K562 (cell line): ENCODE measurements around the gene DNASE1L1. TPM values are rescaled to one million over a fixed set of nuclear protein-coding genes. Genes with fewer than 3 reads are reported as not detected.
A peak's percentile ranks its signal among the peaks of the same experiment; 100 is the strongest.

Source experiments
- ATAC-seq: fragments of 200-7000 bp; cut with Tn5 transposase; 3 replicates; pipeline ENCODE4 v1.9.1; 2020; ENCODE audit warnings: moderate library complexity
- BruUV-seq: library from RNA; stranded (reverse); fragments of 400-500 nt; replicated peaks from 2 replicates; lab custom pipeline; 2021; lab: Mats Ljungman, UMichigan
- CTCF ChIA-PET: fragments of 300-600 bp; formaldehyde crosslinking; extraction: SDS; loops from one replicate; lab custom pipeline; 2021; ENCODE audit warnings: low intra/inter-chr PET ratio; lab: Yijun Ruan, JAX
- POLR2A ChIA-PET: fragments of 300-600, 350-650 bp; sonication (Branson Sonifier 250); formaldehyde crosslinking; extraction: SDS; loops from one replicate; lab custom pipeline; 2021; ENCODE audit warnings: antibody characterized with exemption, inconsistent platforms; lab: Yijun Ruan, JAX
- DNase-seq, 4 experiments: peaks; one replicate each; pipeline versions ENCODE4 v3.0.0 to v3.0.0-alpha.2; 2011 to 2018; ENCODE audit warnings: low spot score in 3 of 4, mixed read lengths in 3 of 4; ENCODE audit errors: extremely low read depth in 1 of 4
- FAIRE-seq: peaks from 2 replicates; lab custom pipeline; 2011; peaks lifted over from hg19 to GRCh38; lab: Jason Lieb, UNC
- H2AFZ ChIP-seq: 2 replicates; pipeline ENCODE4 v1.6.0; 2011; ENCODE audit warnings: low read depth, low read length, control low read depth, inconsistent platforms
- H3K27ac ChIP-seq: fragments of 200-600 bp; 3 replicates; pipeline ENCODE4 v1.8.0; 2011; ENCODE audit warnings: low read depth, mild to moderate bottlenecking, control low read depth, inconsistent platforms, low read length, moderate library complexity, mixed read lengths; ENCODE audit errors: extremely low read depth
- H3K27me3 ChIP-seq, 2 experiments: fragments of 300-600 bp in 1 of 2; 2 replicates in 1 of 2; 3 replicates in 1 of 2; pipeline versions ENCODE4 v1.6.0 to v1.8.0; 2011; ENCODE audit warnings: inconsistent platforms in 2 of 2, low read length in 2 of 2, mild to moderate bottlenecking in 1 of 2, mixed read lengths in 1 of 2, moderate library complexity in 1 of 2; ENCODE audit not compliant: control insufficient read depth in 2 of 2, insufficient read depth in 2 of 2
- H3K36me3 ChIP-seq: fragments of 300-600 bp; 3 replicates; pipeline ENCODE4 v1.8.0; 2011; ENCODE audit warnings: mild to moderate bottlenecking, low read length, inconsistent platforms; ENCODE audit not compliant: control insufficient read depth, insufficient read depth
- H3K4me1 ChIP-seq, 2 experiments: fragments of 200-600 bp in 1 of 2; replicated peaks in 1 of 2; 2 replicates in 1 of 2; 3 replicates in 1 of 2; pipeline versions ENCODE4 v1.5.1 to v1.8.0; 2011; ENCODE audit warnings: inconsistent platforms in 2 of 2, low read length in 2 of 2, mild to moderate bottlenecking in 1 of 2, mixed read lengths in 1 of 2, moderate library complexity in 1 of 2; ENCODE audit not compliant: control insufficient read depth in 2 of 2, insufficient read depth in 2 of 2
- H3K4me2 ChIP-seq: 2 replicates; pipeline ENCODE4 v1.6.1; 2011; ENCODE audit warnings: low read length, control low read depth, inconsistent platforms, mixed read lengths; ENCODE audit not compliant: insufficient read depth
- H3K4me3 ChIP-seq: fragments of 200-600 bp; sonication (generic), shearing (Covaris generic); 2 replicates; pipeline ENCODE4 v1.5.1; 2016; ENCODE audit warnings: control low read depth, inconsistent platforms
- H3K79me2 ChIP-seq: fragments of 200-600 bp; 3 replicates; pipeline ENCODE4 v1.8.0; 2011; ENCODE audit warnings: low read length, inconsistent platforms; ENCODE audit not compliant: control insufficient read depth, insufficient read depth
- H3K9ac ChIP-seq, 2 experiments: 2 replicates each; pipeline versions ENCODE4 v1.6.0 to v1.6.1; 2011; ENCODE audit warnings: low read depth in 2 of 2, low read length in 2 of 2, control low read depth in 1 of 2, inconsistent platforms in 1 of 2, mild to moderate bottlenecking in 1 of 2, mixed read lengths in 1 of 2; ENCODE audit not compliant: insufficient read depth in 1 of 2
- H3K9me1 ChIP-seq: one replicate; pipeline ENCODE4 v1.6.0; 2011; ENCODE audit warnings: inconsistent platforms, mild to moderate bottlenecking, low read length, moderate library complexity; ENCODE audit not compliant: control insufficient read depth, insufficient read depth
- H3K9me3 ChIP-seq: replicated peaks from 2 replicates; pipeline ENCODE4 v1.5.1; 2011; ENCODE audit warnings: low read depth, low read length, inconsistent platforms; ENCODE audit not compliant: control insufficient read depth, insufficient read depth
- H4K20me1 ChIP-seq: replicated peaks from 2 replicates; pipeline ENCODE4 v1.6.1; 2011; ENCODE audit warnings: low read length, inconsistent platforms, mixed read lengths; ENCODE audit not compliant: control insufficient read depth, insufficient read depth
- BCLAF1 ChIP-seq, 2 experiments: fragments of 450-650 bp in 1 of 2; IDR thresholded peaks; 2 replicates each; pipeline ENCODE4 v1.6.1; 2011 to 2017; ENCODE audit warnings: low read depth in 2 of 2, antibody characterized with exemption in 1 of 2, borderline replicate concordance in 1 of 2, low read length in 1 of 2, mild to moderate bottlenecking in 1 of 2, mixed read lengths in 1 of 2; ENCODE audit not compliant: control insufficient read depth in 1 of 2
- CBX2 ChIP-seq: fragments of 200-600 bp; sonication (generic); IDR thresholded peaks from one replicate; pipeline ENCODE4 v1.6.1; 2012; ENCODE audit warnings: mild to moderate bottlenecking, low read length, inconsistent platforms; ENCODE audit not compliant: insufficient read depth, poor library complexity, severe bottlenecking
- CHCHD3 ChIP-seq: fragments of 250-450 bp; sonication (Bioruptor Pico); IDR thresholded peaks from 2 replicates; pipeline ENCODE4 v2.1.2; 2022; ENCODE audit warnings: mild to moderate bottlenecking
- CHD1 ChIP-seq: fragments of 200-600 bp; sonication (generic); IDR thresholded peaks from one replicate; pipeline ENCODE4 v1.6.1; 2012; ENCODE audit warnings: mild to moderate bottlenecking, moderate library complexity, low read length, inconsistent platforms
- JUNB ChIP-seq: fragments of 450-650 bp; formaldehyde crosslinking; conservative IDR thresholded peaks from 2 replicates; pipeline ENCODE4 v1.4.0; 2020; ENCODE audit warnings: mild to moderate bottlenecking
- MNT ChIP-seq, 2 experiments: fragments of 450-650 bp; conservative IDR thresholded peaks; 2 replicates each; pipeline ENCODE4 v1.6.1; 2017; ENCODE audit warnings: mild to moderate bottlenecking in 2 of 2, moderate library complexity in 2 of 2
- OTX1 ChIP-seq: fragments of 450-650 bp; formaldehyde crosslinking; IDR thresholded peaks from 2 replicates; pipeline ENCODE4 v1.4.0; 2022; ENCODE audit warnings: mild to moderate bottlenecking
- SNIP1 ChIP-seq: fragments of 450-650 bp; IDR thresholded peaks from 2 replicates; pipeline ENCODE4 v1.7.1; 2017; ENCODE audit warnings: low read depth, mild to moderate bottlenecking
- U2AF1 ChIP-seq: fragments of 200-400 bp; formaldehyde crosslinking; optimal IDR thresholded peaks from 2 replicates; pipeline ENCODE3; 2017; ENCODE audit warnings: mild to moderate bottlenecking, low read depth, low read length, moderate library complexity
- XRCC3 ChIP-seq: fragments of 450-650 bp; IDR thresholded peaks from 2 replicates; pipeline ENCODE4 v1.6.1; 2017; ENCODE audit warnings: mild to moderate bottlenecking, moderate library complexity
- ZBTB2 ChIP-seq: fragments of 450-650 bp; IDR thresholded peaks from 2 replicates; pipeline ENCODE4 v1.6.1; 2016; ENCODE audit warnings: antibody characterized with exemption
- ZNF282 ChIP-seq: sonication (generic); formaldehyde crosslinking; IDR thresholded peaks from 2 replicates; pipeline ENCODE4 v1.8.1; 2023; ENCODE audit warnings: missing genetic modification reagents
- ZNF384 ChIP-seq: IDR thresholded peaks from 2 replicates; pipeline ENCODE4 v1.6.1; 2012; ENCODE audit warnings: low read depth, low read length, improper control_type of control experiment
- ZNF436 ChIP-seq: fragments of 250-450, 450-650 bp; sonication (Bioruptor Pico); formaldehyde crosslinking; IDR thresholded peaks from 2 replicates; pipeline ENCODE4 v1.7.0; 2020; ENCODE audit warnings: mild to moderate bottlenecking
- ZNF584 ChIP-seq: fragments of 200-800 bp; sonication (Bioruptor generic); IDR thresholded peaks from 2 replicates; pipeline ENCODE4 v1.6.1; 2016; ENCODE audit warnings: low read depth, mild to moderate bottlenecking, missing genetic modification characterization, missing compliant biosample characterization
- ZNF589 ChIP-seq: fragments of 200-800 bp; sonication (Bioruptor generic); IDR thresholded peaks from 2 replicates; pipeline ENCODE4 v1.6.1; 2016; ENCODE audit warnings: low read depth, missing genetic modification characterization, missing compliant biosample characterization
- ZNF76 ChIP-seq: fragments of 250-450 bp; sonication (Bioruptor Pico); IDR thresholded peaks from 2 replicates; pipeline ENCODE4 v1.4.0; 2020; ENCODE audit warnings: mild to moderate bottlenecking, moderate library complexity, borderline replicate concordance
- ZNF764 ChIP-seq: fragments of 250-450 bp; sonication (Bioruptor Pico); IDR thresholded peaks from 2 replicates; pipeline ENCODE4 v1.4.0; 2020; ENCODE audit warnings: low read depth, mild to moderate bottlenecking, moderate library complexity
- WGBS: fragments of 100-300 bp; shearing (Covaris generic); methylation state at CpG from one replicate; pipeline ENCODE4 v1.1.6; 2016; ENCODE audit warnings: low coverage, mixed read lengths; ENCODE audit not compliant: insufficient coverage; ENCODE audit errors: missing lambda C conversion rate; 5-methylcytosine and 5-hydroxymethylcytosine counted together
- in situ Hi-C: fragments of 300-500 bp; cut with MboI; formaldehyde crosslinking; loops from 4 replicates; pipeline ENCODE4 v1.15.0; 2018; ENCODE audit warnings: inconsistent platforms, mixed read lengths
- intact Hi-C: fragments of 100-400 bp; cut with micrococcal nuclease; formaldehyde crosslinking; loops from 2 replicates; pipeline ENCODE4 v1.14.2; 2022
- polyA plus RNA-seq, 8 experiments: library from polyadenylated mRNA; depleted of rRNA in 4 of 8; stranded (reverse) in 5 of 8; unstranded in 3 of 8; fragments of >200 nt; fragmentation: Nextera tagmentation in 2 of 8; fragmentation: Illumina TruSeq in 1 of 8; extraction: Ambion mirVana in 2 of 8; extraction: Trizol in 1 of 8; gene quantifications; 2 replicates each; pipeline versions ENCODE4 v1.2.1 to v1.2.3, GENCODE V29; 2011 to 2014; ENCODE audit warnings: inconsistent platforms in 1 of 8, missing spikeins in 1 of 8
- total RNA-seq, 7 experiments: library from RNA; depleted of rRNA in 6 of 7; stranded (reverse); fragments of >200 nt in 6 of 7; fragmentation: Illumina TruSeq in 2 of 7; extraction: Trizol in 2 of 7; gene quantifications; 2 replicates each; pipeline versions ENCODE4 v1.2.1 to v1.2.3, GENCODE V29; 2011 to 2021; ENCODE audit warnings: low replicate concordance in 1 of 7

The DNASE1L1 gene
- total and polyA plus RNA-seq, 9 of the 15 experiments (the other 6 are each of a cell fraction or from before 2014, with no cell fraction given) = 0.73 to 12.6 (median 7.9) TPM

GRCh38 chrX:154419189-154419588, 10.1 kb upstream of the DNASE1L1 start:
- Histone ChIP-seq H3K4me2 (no peak overlapping the region), H2AFZ (no peak overlapping the region), H3K9ac (peak overlapping the region in 1 of 2 experiments; percentile 74; a peak in 1 of 4 replicates), H3K9me1 (no peaks in the 10 kb centered on the region), H3K4me1 (peaks cover 0 to 20% of the 10 kb centered on the region in 2 experiments; a peak in 2 of 5 replicates), H3K27me3 (no peaks in the 10 kb centered on the region), H3K4me3 (no peak overlapping the region), H4K20me1 (no peaks in the 10 kb centered on the region), H3K79me2 (no peaks in the 10 kb centered on the region), H3K27ac (no peak overlapping the region), H3K36me3 (no peaks in the 10 kb centered on the region), H3K9me3 (no peaks in the 10 kb centered on the region)
- ChIA-PET POLR2A (interaction anchor here (0.6 to 3.2 kb wide), 2 partner anchors 21 to 74 kb away, joined by 4 to 11 read pairs; partner anchors contain the start of gene RPL10), CTCF (no interaction called here)
- no TSS peak for BruUV-seq
- FAIRE-seq = no peak
- intact Hi-C loops = no loop called here
- no peak for DNase-seq
- 73% methylated on average over 8 of the region's 8 CpGs for WGBS
- in situ Hi-C loops = no loop called here
- ATAC-seq = no peak
- TF ChIP-seq CBX2 = no peak
- TF ChIP-seq OTX1 (CRISPR knock-in tag) = no peak
- no peak for TF ChIP-seq ZNF282 (CRISPR knock-in tag)
- TF ChIP-seq ZNF436 = no peak
- TF ChIP-seq ZNF76 (CRISPR knock-in tag) = no peak
- no peak for TF ChIP-seq ZNF384
- TF ChIP-seq ZNF584 (CRISPR knock-in tag) = no peak
- no peak for TF ChIP-seq U2AF1
- no peak for TF ChIP-seq ZNF764 (CRISPR knock-in tag)
- no peak for TF ChIP-seq CHD1
- TF ChIP-seq MNT (conservative IDR thresholded peaks at IDR 0.05) = no peak
- TF ChIP-seq JUNB (CRISPR knock-in tag) = no peak
- no peak for TF ChIP-seq XRCC3
- no peak for TF ChIP-seq SNIP1
- no peak for TF ChIP-seq ZBTB2
- no peak for TF ChIP-seq BCLAF1 (IDR thresholded peaks at IDR 0.05; ENCODE audit: borderline replicate concordance in 1 of 2, control insufficient read depth in 1 of 2, low read depth in 2 of 2, low read length in 1 of 2)
- no peak for TF ChIP-seq CHCHD3 (CRISPR knock-in tag)
- TF ChIP-seq ZNF589 (CRISPR knock-in tag) = no peak
